ENCODE data around the gene FLYWCH1.
A peak's percentile ranks its signal among the peaks of the same experiment; 100 is the strongest.
"Not testable (repeated sequence)": the region's sequence is repeated elsewhere in the genome, so short reads cannot be mapped to it uniquely, and the experiment has no call there.

FLYWCH1 gene

DNA sequence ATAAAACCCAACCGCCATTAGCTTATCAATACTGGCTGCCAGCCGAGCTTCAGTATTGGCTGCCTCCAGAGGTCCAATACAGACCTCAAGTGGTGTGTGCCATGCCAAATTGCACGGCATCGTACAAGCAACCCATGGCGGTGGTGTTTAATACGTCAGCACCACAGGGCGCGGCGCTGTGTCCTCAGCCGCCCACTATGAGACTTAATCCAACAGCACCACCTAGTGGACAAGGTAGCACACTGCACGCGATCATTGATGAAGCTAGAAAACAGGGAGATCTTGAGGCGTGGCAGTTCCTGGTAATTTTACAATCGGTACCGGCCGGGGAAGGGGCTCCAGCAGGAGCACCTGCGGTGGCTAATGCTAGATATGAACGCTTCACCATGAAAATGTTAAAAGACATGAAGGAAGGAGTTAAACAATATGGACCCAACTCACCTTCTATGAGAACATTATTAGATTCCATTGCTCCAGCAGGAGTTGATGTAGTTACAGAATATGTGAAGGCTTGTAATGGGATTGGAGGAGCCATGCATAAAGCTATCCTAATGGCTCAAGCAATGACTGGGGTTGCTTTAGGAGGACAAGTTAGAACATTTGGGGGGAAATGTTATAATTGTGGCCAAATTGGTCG lies 15.4 kb downstream of the FLYWCH1 start:
- DNase-seq = peak; percentile 93

DNA sequence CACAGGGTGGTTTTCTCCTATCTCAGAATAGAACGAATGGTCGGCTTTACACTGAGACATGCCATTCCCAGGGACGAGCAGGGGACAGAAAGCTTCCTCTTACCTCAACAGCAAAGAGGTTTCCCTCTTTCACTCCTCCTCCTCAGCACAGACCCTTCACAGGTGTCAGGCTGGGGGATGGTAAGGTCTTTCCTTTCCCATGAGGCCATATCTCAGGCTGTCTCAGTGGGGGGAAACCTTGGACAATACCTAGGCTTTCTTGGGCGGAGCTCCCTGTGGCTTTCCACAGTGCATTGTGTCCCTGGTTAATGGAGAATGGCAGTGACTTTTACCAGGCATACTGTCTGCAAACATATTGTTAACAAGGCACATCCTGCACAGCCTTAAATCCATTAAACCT lies 16.4 kb downstream of the FLYWCH1 start:
- DNase-seq = not testable (repeated sequence)

DNA sequence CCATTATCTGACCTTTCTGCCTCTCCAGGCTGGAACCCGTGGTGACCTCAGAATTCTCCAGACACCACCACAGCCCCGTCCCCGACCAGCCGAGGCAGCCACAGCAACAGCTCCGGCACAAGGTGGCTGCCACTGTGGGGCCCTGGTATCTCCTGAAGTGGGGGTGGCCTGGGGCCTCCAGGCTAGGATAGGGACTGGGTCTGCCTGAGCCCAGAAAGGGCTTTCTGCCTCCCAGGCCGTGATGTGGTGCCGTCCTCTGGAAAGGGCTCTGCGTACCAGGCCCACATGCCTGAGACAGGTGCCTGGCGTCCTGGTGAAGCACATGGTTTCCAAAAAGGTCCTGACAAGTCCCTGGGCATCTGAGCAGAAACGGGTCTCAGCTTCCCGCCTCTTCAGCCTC lies 17.1 kb downstream of the FLYWCH1 start:
- no peak for DNase-seq

DNA sequence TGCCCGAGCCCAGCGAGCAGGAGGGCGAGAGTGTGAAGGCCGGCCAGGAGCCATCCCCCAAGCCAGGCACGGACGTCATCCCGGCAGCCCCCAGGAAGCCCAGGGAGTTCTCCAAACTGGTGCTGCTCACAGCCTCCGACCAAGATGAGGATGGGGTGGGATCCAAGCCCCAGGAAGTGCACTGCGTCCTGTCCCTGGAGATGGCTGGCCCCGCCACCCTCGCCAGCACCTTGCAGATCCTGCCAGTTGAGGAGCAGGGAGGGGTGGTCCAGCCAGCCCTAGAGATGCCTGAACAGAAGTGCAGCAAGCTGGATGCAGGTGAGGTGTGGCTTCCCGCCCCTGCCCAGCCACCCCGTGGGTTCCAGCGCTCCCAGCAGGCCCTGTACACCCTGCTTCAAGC lies 18.0 kb downstream of the FLYWCH1 start:
- no peak for DNase-seq

DNA sequence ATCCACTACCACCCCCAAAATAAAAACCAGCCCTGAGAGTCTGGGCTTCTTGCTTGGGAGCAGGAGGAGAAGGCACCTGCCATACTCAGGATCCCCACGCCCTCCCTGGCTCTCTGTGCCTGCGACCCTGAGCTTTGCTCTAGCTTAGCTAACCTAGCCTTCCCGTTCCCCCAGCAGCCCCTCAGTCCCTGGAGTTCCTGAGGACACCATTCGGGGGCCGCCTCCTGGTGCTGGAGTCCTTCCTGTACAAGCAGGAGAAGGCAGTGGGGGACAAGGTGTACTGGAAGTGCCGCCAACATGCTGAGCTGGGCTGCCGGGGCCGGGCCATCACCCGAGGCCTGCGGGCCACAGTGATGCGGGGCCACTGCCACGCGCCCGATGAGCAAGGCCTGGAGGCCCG lies 18.5 kb downstream of the FLYWCH1 start:
- DNase-seq = no peak

DNA sequence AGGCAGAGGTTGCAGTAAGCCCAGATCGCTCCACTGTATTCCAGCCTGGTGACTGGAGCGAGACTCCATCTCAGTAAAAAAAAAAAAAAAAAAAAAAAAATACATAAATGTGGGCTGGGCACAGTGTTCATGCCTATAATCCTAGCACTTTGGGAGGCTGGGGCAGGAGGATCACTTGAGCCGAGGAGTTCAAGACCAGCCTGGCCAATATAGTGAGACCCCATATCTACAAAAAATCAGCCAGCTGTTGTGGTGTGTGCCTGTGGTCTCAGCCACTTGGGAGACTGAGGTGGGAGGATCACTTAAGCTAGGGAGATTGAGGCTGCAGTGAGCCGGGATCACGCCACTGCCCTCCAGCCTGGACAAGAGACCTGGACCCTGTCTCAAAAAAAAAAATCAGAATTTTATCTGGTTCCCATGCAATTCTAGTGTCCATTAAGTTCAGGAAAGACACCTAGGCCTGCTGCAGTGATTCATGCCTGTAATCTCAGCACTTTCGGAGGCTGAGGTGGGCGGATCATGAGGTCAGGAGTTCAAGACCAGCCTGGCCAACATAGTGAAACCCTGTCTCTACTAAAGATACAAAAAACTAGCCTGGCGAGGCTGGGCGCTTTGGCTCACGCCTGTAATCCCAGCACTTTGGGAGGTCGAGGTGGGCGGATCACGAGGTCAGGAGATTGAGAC lies 19.6 kb downstream of the FLYWCH1 start:
- not testable (repeated sequence) for DNase-seq

DNA sequence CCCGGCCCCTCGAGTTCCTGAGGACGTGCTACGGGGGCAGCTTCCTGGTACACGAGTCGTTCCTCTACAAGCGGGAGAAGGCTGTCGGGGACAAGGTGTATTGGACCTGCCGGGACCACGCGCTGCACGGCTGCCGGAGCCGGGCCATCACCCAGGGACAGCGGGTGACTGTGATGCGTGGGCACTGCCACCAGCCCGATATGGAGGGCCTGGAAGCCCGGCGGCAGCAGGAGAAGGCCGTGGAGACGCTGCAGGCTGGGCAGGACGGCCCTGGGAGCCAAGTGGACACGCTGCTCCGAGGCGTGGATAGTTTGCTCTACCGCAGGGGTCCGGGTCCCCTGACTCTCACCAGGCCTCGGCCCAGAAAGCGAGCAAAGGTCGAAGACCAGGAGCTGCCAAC lies 21.4 kb downstream of the FLYWCH1 start:
- DNase-seq = no peak

DNA sequence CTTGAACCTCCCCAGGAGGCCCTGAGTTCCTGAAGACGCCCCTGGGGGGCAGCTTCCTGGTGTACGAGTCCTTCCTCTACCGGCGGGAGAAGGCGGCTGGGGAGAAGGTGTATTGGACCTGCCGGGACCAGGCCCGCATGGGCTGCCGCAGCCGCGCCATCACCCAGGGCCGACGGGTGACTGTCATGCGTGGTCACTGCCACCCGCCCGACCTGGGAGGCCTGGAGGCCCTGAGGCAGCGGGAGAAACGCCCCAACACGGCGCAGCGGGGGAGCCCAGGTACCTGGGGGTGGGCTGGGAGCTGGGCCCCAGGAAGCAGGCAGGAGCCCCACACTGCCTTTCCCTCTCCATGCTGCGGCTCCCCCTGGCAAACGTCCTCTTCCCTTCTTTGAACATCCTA lies 22.0 kb downstream of the FLYWCH1 start:
- no peak for DNase-seq

DNA sequence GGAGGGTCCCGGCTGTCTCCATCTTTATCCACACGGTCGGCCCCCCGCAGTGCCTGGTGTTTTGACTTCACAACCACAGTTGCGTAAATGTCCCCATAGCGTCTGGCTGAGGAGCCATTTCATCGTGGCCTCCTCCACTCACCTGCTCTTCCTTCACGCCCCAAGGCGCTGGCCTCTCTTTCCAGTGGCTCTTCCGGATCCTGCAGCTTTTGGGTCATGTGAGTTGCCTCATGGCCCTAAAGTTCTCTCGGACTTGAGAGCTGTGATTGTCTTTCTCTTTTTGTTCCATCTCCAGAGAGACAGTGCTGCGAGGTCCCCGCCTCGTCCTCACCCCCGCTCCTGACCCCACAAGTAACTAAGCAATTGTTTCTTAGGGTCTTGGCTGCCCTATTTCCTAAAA lies 22.7 kb downstream of the FLYWCH1 start:
- DNase-seq = no peak

DNA sequence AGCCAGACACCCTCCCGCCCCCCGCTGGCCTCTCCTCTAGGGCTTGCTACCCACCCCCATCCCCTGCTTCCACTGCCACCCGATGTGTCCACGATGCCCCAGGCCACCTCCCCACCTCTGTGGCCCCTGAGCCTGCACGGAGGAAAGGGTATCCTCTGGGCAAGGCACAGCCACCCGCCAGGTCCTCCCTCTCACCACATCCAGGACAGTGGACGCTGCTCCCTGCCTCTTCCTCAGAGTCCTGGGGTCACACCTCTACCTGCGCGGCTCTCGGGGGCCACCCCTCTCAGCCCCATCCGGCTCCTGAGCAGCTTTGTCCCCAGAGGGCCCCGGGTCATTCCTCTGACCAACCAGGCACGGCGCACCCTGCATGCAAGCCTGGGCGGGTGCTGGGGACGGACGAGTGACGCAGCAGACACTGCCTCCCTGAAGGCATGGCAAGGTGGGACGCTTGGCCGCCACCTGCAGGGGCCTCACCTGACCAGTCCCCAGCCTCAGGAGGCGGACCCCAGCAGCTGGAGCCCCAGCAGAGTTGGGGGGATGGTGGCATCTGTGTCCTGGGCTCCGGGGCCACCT lies 24.8 kb downstream of the FLYWCH1 start:
- DNase-seq = no peak

DNA sequence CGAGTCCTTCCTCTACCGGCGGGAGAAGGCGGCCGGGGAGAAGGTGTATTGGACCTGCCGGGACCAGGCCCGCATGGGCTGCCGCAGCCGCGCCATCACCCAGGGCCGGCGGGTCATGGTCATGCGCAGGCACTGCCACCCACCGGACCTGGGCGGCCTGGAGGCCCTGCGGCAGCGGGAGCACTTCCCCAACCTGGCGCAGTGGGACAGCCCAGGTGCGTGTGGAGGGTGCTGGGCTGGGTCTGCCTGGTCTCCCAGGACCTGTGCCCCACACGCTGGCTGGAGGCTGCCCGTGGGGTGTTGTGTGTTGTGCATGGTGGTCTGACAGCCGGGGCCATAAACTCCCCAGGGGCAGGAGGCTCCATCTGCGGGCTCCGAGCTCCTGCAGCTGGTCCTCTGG lies 25.4 kb downstream of the FLYWCH1 start:
- no peak for DNase-seq

DNA sequence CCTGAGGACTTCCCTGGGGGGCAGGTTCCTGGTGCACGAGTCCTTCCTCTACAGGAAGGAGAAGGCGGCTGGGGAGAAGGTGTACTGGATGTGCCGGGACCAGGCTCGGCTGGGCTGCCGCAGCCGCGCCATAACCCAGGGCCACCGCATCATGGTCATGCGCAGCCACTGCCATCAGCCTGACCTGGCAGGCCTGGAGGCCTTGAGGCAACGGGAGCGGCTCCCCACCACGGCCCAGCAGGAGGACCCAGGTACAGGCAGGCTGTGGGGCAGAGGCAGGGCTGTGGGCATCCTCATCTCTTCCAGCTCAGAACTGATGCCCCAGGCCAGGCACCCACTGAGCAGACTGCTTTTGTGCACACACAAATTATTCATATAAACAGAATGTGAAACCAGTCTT lies 26.5 kb downstream of the FLYWCH1 start:
- no peak for DNase-seq

DNA sequence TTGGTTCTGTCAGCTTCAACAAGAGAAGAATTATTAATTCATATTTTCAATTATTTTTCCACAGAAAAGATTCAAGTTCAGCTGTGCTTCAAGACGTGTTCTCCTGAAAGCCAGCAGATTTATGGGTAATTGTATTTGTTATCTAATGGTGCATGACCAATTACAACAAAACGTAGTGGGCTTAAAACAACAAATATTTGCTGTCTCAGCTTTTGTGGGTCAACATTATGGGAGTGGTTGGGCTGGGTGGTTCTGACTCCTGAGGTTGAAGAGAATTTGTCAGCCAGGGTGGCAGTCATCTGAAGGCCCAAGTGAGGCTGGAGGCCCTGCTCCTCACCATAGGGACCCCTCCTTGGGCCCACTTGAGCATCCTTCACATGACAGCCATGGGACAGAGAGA lies 28.2 kb downstream of the FLYWCH1 start:
- DNase-seq = no peak

DNA sequence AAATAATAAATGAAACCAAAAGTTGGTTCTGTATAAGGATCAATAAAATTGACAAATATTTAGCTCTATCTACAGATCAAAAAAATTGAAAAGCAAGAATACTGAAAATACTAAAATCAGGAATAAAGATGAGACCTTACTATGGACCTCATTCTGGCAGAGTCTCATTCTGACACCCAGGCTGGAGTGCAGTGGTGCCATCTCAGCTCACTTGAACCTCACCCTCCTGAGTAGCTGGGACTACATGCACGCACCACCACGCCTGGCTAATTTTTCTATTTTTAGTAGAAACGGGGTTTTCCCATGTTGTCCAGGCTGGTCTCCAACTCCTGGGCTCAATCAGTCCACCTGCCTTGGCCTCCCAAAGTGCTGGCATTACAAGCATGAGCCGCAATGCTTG lies 30.3 kb downstream of the FLYWCH1 start:
- DNase-seq = no peak

DNA sequence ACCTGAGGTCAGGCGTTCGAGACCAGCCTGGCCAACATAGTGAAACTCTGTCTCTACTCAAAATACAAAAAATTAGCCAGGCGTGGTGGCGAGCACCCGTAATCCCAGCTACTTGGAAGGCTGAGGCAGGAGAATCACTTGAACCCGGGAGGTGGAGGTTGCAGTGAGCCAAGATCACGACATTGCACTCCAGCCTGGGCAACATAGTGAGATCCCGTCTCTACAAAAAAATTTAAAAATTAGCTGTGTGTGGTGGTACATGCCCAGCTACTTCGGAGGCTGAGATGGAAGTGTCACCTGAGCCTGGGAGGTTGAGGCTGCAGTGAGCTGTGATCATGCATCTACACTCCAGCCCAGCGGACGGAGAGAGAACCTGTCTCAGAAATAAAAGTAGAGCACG lies 32.0 kb downstream of the FLYWCH1 start:
- DNase-seq = not testable (repeated sequence)

DNA sequence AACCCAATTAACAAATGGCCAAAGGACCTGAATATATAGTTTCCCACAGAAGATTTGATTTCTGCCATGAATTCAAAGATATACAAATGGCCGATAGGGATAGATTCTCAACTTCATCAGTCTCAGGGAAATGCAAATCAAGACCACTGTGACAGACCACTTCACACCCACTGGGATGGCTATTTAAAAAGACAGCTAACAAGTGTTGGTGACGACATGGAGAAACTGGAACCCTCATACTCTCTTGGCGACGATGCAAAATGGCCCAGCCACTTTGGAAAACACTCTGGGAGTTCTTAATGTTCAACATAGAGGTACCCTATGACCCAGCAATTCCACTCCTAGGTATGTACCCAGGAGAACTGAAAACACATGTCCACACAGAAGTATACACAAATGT lies 34.9 kb downstream of the FLYWCH1 start:
- DNase-seq = no peak

DNA sequence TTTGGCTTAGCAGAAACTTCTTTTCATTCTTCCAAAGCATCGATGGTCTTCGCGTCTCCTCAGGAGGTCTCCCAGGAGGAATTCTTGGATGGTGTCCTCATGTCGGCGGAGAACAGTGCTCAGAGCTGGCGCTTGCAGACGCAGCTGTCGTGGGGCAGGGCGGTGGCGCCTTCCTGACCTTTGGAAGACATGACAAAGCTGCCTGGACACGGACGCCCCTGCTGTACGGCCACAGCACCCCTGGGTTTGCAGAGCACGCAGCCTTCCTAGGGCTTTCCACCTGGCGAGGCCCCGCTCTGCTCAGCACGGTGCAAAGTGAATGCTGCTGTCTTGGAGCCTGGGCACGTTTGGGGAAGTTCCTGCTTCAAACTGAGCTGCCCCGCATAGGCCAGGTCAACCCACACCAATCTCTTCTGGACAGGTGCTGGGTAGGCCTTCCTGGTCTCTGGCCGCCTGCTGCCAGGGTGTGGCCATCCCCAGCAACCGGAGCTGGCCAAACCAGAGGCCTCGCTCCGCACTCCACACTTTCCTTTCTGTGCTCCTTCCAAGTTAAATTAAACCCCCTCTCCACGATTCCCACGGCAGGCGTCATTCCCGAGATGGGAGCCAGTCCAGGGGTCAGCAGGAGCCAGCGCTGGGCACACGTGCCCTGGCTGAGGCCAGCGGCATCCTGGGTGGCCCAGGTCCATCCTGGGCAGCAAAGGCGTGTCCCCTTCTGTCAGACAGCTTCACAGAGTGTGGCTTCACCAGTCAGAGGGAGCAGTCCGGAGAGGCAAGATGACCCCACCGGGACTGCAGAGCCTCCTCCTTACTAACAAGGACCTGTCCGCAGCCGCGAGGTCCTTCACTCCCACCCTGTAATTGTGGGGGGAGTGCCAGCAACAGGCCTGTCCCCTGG lies 37.3 kb downstream of the FLYWCH1 start:
- no peak for DNase-seq

DNA sequence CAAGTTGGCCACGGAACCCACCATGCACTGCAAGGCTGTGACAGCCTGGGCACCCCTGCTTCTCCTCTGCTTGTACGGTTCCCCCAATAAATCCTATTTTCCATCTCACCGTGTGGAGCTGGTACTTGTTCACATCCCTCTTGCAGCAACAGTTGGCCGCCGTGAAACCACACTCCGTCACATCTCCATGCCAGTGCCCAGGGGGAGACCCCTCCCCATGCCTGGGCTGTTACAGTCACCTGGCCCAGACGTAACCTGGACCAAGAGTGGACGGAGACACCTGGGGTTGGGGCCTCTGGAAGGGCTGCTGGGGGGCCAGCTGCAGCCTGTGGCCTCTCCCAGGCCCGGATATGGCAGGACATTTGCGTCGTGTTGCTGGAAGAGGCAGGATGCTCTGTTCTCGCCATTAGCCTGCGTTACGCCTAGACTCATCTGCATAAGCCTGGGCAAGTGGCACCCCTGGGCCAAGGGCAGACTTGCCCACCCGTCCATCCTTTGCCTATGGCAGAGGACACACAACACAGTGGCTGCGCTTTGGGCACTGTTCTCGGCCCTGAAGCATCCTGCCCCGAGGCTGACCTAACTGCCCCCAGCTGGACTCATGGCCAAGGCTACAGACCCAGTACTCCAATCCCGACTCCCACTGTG lies 38.1 kb downstream of the FLYWCH1 start:
- no peak for DNase-seq

DNA sequence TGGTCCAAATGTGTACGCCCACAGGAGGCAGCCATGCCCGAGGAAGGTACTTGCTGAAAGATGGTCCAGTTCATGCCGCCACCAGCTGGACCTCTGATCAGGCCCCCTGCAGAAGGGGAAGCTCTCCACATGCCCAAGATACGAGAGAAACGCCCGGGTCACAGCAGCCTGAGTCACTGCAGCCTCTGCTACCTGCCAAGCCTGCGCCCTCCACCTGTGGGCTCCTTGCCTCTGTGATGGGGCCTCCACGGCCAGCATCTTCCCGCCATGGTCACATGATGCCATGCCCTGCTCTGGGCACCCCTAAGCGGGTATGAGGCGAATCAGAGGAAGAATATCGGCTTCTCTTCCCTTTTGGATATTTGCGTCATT lies 38.6 kb downstream of the FLYWCH1 start:
- no peak for DNase-seq

DNA sequence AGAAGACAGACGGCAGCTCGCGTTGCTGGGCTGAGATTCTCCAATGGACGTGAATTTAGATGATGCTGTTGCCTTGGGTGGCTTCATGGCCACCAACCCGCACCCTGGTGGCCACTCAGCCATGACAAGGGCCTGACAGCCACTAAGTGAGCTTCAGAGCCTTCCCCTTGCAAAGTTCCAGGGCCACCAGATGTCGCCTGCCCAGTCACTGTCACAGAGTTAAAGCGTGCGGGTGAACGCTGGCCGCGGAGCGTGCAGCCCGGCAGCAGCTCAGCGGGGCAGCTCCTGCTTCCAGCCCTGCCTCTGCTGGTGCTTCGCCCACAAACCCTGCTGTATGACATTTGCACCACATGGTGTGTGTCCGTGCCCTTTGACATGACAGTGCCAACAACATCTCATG lies 39.0 kb downstream of the FLYWCH1 start:
- no peak for DNase-seq

DNA sequence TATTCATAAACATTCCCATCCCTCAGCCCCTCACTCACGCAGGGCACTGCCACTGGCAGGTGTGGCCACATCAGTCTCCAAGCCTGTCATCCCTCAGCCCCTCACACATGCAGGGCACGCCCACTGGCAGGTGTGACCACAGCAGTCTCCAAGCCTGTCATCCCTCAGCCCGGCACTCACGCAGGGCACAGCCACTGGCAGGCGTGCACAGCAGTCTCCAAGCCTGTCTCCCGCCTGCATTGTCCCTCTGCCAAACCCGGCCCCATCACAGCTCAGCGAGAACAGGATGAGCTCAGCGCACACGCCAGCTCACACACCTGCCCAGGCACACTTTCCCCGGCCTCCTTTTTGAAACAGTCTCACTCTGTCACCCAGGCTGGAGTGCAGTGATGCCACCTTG lies 40.9 kb downstream of the FLYWCH1 start:
- no peak for DNase-seq

DNA sequence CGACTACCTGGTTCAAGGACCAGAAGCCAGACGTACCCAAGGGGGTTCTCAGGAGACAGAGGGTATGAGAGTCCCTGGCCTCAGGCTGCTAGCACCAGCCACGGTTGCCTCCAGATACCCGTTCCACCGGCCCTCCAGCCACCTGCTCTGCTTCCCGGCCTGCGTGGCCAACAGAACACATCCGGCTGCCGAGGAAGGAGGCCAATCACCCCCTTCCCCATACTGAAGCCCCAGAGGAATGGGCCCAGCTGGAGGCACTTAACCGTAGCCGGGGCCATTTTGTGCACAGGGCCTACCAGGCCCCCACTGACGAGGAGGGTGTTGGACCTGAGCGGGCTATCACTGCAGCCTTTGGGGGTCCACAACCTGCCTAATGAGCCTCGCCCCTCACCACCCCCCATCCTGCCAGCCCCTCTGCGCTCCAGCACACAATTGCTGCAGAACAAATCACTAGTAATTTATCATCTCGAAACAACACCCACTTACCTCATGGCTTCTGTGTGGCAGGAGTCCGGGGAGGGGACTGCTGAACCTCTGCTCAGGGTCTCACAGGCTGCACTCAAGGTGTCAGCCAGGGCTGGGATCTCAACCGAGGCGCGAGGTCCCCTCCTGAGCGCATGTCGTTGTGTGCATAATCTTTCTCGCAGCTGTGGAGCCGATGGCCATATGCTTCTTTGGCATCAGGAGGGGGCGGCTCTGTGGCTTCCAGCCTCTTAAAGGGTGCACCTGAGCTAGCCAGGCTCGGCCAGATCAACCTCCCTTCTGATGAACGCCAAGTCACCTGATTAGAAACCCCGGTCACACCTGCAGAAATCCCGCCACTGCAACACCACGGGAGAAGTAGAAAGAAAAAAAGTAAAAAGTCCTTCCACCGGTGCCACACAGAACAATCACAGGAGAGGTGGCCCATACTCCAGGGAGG lies 42.2 kb downstream of the FLYWCH1 start:
- DNase-seq = no peak

All from activated CD8-positive, alpha-beta memory T cell treated with anti-CD3 and anti-CD28 coated beads for 24 hours (primary cell).